ENCODE results near the gene R3HCC1L. TPM values are rescaled to one million over a fixed set of nuclear protein-coding genes. Genes with fewer than 3 reads are reported as not detected.

R3HCC1L gene
- total and polyA plus RNA-seq, 9 of the 15 experiments (the other 6 are each of a cell fraction or from before 2014, with no cell fraction given), result 9.1 to 17.8 (median 12.6) TPM

DNA sequence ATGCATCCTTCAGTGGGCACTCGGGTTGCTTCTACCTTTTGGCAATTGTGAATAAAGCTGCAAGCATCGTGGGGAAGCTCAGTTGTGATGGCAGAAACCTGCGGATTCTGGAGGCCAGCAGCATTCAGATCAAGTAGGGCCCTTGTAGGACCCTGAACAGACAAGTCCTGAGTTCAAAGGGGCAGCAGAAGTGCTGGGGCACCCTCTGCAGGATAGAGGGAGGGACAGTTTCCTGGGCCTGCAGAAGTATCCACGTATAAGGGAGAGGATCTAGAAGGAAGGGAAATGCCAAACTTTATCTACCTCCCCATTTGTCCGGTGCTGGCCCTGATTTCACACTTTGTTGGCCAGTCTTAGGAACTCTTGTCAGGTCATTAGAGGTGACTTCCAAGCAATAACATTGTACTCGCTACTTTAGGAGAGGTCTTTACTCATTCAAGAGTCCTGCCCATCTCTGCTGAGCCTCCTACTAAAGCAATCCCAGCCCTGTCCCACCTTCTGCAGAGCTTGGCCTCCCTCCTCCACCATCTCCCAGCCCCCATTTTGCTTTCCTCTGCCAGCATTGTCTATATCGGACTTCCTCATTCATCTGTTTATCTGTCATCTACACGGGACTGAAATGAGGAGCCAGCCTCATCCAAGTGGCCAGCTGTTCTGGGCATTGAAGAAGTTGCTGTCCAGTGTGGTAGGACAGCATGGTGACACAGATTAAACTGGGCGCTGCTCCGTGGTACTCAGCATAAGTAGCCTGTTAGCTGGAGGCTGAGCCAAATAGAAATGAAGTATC is 26.6 kb upstream of the R3HCC1L start:
- Histone ChIP-seq H3K36me3 (ENCODE audit: control insufficient read depth, insufficient read depth, low read length) (no peaks in the 10 kb centered on the region), H3K27ac (ENCODE audit: extremely low read depth, low read depth, low read length) (no peak overlapping the region), H2AFZ (ENCODE audit: low read depth, low read length) (no peak overlapping the region), H3K9ac (ENCODE audit: insufficient read depth in 1 of 2, low read depth in 2 of 2, low read length in 2 of 2) (no peak overlapping the region), H3K79me2 (ENCODE audit: control insufficient read depth, insufficient read depth, low read length) (no peaks in the 10 kb centered on the region), H4K20me1 (replicated peaks; ENCODE audit: control insufficient read depth, insufficient read depth, low read length) (no peaks in the 10 kb centered on the region), H3K9me3 (replicated peaks; ENCODE audit: control insufficient read depth, insufficient read depth, low read depth, low read length) (no peaks in the 10 kb centered on the region), H3K4me2 (ENCODE audit: insufficient read depth, low read length) (no peak overlapping the region), H3K27me3 (ENCODE audit: control insufficient read depth in 2 of 2, insufficient read depth in 2 of 2, low read length in 2 of 2) (peaks cover 2 to 19% of the 10 kb centered on the region in 2 experiments; a peak in 4 of 5 replicates), H3K4me1 (replicated peaks in 1 of 2; ENCODE audit: control insufficient read depth in 2 of 2, insufficient read depth in 2 of 2, low read length in 2 of 2) (no peaks in the 10 kb centered on the region), H3K4me3 (no peak overlapping the region), H3K9me1 (ENCODE audit: control insufficient read depth, insufficient read depth, low read length) (no peaks in the 10 kb centered on the region)
- CTCF ChIA-PET (ENCODE audit: low intra/inter-chr PET ratio), result no interaction called here
- ATAC-seq, result no peak
- intact Hi-C loops (cut with micrococcal nuclease), result no loop called here
- no TSS peak for BruUV-seq (replicated peaks)
- FAIRE-seq, result no peak
- TF ChIP-seq SPI1 (IDR thresholded peaks at IDR 0.05; ENCODE audit: borderline replicate concordance, low read depth, low read length), result peak; percentile 50; the same call in 1 of the 2 replicates
- TF ChIP-seq ZBTB17 (CRISPR knock-in tag; IDR thresholded peaks at IDR 0.05), result peak; percentile 80; the same call in 1 of the 2 replicates
- no peak for TF ChIP-seq U2AF1 (optimal IDR thresholded peaks at IDR 0.05; ENCODE audit: low read depth, low read length)
- 0% methylated on average over 8 of the region's 10 CpGs for WGBS (ENCODE audit: insufficient coverage, low coverage, missing lambda C conversion rate)
- POLR2A ChIA-PET, result interaction anchor here (0.7 kb wide), 1 partner anchor 21 kb away, joined by 3 read pairs; no protein-coding TSS in a partner anchor
- in situ Hi-C loops (cut with MboI), result no loop called here
- no peak for DNase-seq (ENCODE audit: extremely low read depth in 1 of 4, low spot score in 3 of 4)

DNA sequence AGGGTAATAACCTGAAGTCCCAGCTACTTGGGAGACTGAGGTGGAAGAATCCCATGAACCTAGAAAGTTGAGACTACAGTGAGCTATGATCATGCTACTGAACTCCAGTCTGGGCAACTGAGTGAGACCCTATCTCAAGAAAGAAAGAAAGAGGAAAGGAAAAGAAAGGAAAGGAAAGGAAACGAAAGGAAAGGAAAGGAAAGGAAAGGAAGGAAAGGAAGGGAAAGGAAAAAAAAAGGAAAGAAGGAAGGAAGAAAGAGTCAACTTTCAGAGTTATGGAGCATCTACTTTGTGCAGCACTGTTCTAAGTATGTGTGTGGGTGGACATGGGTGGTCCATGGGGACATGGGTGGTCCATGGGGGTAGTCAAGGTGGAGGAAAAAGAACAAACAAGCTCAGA is 24.1 kb upstream of the R3HCC1L start:
- ChIA-PET POLR2A (interaction anchor here (0.6 kb wide), 1 partner anchor 87 kb away, joined by 3 read pairs; no protein-coding TSS in a partner anchor), CTCF (ENCODE audit: low intra/inter-chr PET ratio) (no interaction called here)
- H3K27me3 ChIP-seq (ENCODE audit: control insufficient read depth in 2 of 2, insufficient read depth in 2 of 2, low read length in 2 of 2), result peaks cover 2 to 25% of the 10 kb centered on the region in 2 experiments; a peak in 3 of 5 replicates
- no peak overlapping the region for H2AFZ ChIP-seq (ENCODE audit: low read depth, low read length)
- intact Hi-C loops (cut with micrococcal nuclease) (no loop called here), in situ Hi-C loops (cut with MboI) (no loop called here)
- no peak overlapping the region for H3K9ac ChIP-seq (ENCODE audit: insufficient read depth in 1 of 2, low read depth in 2 of 2, low read length in 2 of 2)
- BruUV-seq (replicated peaks), result no TSS peak
- no peak for FAIRE-seq
- H3K27ac ChIP-seq (ENCODE audit: extremely low read depth, low read depth, low read length), result no peak overlapping the region
- ATAC-seq, result no peak
- WGBS (ENCODE audit: insufficient coverage, low coverage, missing lambda C conversion rate), result 0% methylated on average over 1 of the region's 1 CpG
- H3K9me1 ChIP-seq (ENCODE audit: control insufficient read depth, insufficient read depth, low read length), result no peaks in the 10 kb centered on the region
- H3K9me3 ChIP-seq (replicated peaks; ENCODE audit: control insufficient read depth, insufficient read depth, low read depth, low read length), result no peaks in the 10 kb centered on the region
- H3K4me1 ChIP-seq (replicated peaks in 1 of 2; ENCODE audit: control insufficient read depth in 2 of 2, insufficient read depth in 2 of 2, low read length in 2 of 2), result no peaks in the 10 kb centered on the region
- H3K79me2 ChIP-seq (ENCODE audit: control insufficient read depth, insufficient read depth, low read length), result no peaks in the 10 kb centered on the region
- no peak for DNase-seq (ENCODE audit: extremely low read depth in 1 of 4, low spot score in 3 of 4)
- no peaks in the 10 kb centered on the region for H4K20me1 ChIP-seq (replicated peaks; ENCODE audit: control insufficient read depth, insufficient read depth, low read length)
- no peak overlapping the region for H3K4me2 ChIP-seq (ENCODE audit: insufficient read depth, low read length)
- no peak overlapping the region for H3K4me3 ChIP-seq
- H3K36me3 ChIP-seq (ENCODE audit: control insufficient read depth, insufficient read depth, low read length), result no peaks in the 10 kb centered on the region
- TF ChIP-seq, protein P1, sequence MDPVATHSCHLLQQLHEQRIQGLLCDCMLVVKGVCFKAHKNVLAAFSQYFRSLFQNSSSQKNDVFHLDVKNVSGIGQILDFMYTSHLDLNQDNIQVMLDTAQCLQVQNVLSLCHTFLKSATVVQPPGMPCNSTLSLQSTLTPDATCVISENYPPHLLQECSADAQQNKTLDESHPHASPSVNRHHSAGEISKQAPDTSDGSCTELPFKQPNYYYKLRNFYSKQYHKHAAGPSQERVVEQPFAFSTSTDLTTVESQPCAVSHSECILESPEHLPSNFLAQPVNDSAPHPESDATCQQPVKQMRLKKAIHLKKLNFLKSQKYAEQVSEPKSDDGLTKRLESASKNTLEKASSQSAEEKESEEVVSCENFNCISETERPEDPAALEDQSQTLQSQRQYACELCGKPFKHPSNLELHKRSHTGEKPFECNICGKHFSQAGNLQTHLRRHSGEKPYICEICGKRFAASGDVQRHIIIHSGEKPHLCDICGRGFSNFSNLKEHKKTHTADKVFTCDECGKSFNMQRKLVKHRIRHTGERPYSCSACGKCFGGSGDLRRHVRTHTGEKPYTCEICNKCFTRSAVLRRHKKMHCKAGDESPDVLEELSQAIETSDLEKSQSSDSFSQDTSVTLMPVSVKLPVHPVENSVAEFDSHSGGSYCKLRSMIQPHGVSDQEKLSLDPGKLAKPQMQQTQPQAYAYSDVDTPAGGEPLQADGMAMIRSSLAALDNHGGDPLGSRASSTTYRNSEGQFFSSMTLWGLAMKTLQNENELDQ (CRISPR knock-in tag; IDR thresholded peaks at IDR 0.05; ENCODE audit: borderline replicate concordance), result no peak
- TF ChIP-seq, protein P2, sequence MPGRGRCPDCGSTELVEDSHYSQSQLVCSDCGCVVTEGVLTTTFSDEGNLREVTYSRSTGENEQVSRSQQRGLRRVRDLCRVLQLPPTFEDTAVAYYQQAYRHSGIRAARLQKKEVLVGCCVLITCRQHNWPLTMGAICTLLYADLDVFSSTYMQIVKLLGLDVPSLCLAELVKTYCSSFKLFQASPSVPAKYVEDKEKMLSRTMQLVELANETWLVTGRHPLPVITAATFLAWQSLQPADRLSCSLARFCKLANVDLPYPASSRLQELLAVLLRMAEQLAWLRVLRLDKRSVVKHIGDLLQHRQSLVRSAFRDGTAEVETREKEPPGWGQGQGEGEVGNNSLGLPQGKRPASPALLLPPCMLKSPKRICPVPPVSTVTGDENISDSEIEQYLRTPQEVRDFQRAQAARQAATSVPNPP (IDR thresholded peaks at IDR 0.05; ENCODE audit: borderline replicate concordance, insufficient read depth, insufficient read length), result no peak
- no peak for TF ChIP-seq ZNF174 (CRISPR knock-in tag; IDR thresholded peaks at IDR 0.05)
- no peak for TF ChIP-seq IFI16 (CRISPR knock-in tag; IDR thresholded peaks at IDR 0.05)
- no peak for TF ChIP-seq CCAR2 (IDR thresholded peaks at IDR 0.05; ENCODE audit: low read depth, low read length)
- no peak for TF ChIP-seq TFAM (CRISPR knock-in tag; conservative IDR thresholded peaks at IDR 0.05)
- no peak for TF ChIP-seq ZNF431 (CRISPR knock-in tag; IDR thresholded peaks at IDR 0.05)
- no peak for TF ChIP-seq SRSF3 (IDR thresholded peaks at IDR 0.05; ENCODE audit: insufficient read depth, low read length)
- no peak for TF ChIP-seq SMARCA5 (IDR thresholded peaks at IDR 0.05)
